ENCODE results near the gene DTWD2.

DNA sequence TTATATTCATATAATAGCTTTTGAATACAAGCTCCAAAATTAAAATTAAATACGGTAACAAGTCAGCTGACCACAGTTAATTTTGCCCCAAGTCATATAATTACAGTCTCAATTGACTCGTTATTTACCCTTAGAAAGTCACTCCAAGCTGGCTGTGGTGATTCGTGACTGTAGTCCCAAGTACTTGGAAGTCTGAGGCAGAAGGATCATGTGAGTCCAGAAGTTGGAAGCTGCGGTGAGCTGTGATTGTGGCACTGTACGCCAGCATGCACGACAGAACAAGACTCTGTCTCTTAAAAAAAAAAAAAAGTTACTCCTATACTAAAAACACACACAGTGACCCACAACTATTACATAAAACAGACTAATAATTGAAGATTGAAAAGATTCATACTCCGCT, 31.6 kb upstream of the DTWD2 start:
- no peak for TF ChIP-seq MYC (IDR thresholded peaks at IDR 0.05; ENCODE audit: low read depth, low read length)
- TF ChIP-seq, protein P1, sequence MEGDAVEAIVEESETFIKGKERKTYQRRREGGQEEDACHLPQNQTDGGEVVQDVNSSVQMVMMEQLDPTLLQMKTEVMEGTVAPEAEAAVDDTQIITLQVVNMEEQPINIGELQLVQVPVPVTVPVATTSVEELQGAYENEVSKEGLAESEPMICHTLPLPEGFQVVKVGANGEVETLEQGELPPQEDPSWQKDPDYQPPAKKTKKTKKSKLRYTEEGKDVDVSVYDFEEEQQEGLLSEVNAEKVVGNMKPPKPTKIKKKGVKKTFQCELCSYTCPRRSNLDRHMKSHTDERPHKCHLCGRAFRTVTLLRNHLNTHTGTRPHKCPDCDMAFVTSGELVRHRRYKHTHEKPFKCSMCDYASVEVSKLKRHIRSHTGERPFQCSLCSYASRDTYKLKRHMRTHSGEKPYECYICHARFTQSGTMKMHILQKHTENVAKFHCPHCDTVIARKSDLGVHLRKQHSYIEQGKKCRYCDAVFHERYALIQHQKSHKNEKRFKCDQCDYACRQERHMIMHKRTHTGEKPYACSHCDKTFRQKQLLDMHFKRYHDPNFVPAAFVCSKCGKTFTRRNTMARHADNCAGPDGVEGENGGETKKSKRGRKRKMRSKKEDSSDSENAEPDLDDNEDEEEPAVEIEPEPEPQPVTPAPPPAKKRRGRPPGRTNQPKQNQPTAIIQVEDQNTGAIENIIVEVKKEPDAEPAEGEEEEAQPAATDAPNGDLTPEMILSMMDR (IDR thresholded peaks at IDR 0.05; ENCODE audit: low read depth, low read length): no peak
